Pancreas (tissue), 10 donors: Measurements from ENCODE around the gene ALPG. TPM values are rescaled to one million over a fixed set of nuclear protein-coding genes. Genes with fewer than 3 reads are reported as not detected.
"Not testable (repeated sequence)": the region's sequence is repeated elsewhere in the genome, so short reads cannot be mapped to it uniquely, and the experiment has no call there.

Experiments
- ATAC-seq, 4 donors: fragments of 200-7000 bp; cut with Tn5 transposase; one replicate each; pipeline versions ENCODE4 v1.8.0 to v1.9.1; 2020; ENCODE audit warnings: mild to moderate bottlenecking in 4 of 4, moderate library complexity in 4 of 4
- DNase-seq, 6 donors: peaks; one replicate each; pipeline ENCODE4 v3.0.0-alpha.2; 2020
- FAIRE-seq: peaks from 2 replicates; lab custom pipeline; 2012; peaks lifted over from hg19 to GRCh38; lab: Jason Lieb, UNC
- H3K27ac ChIP-seq, 4 donors: fragments of 200-600 bp; sonication (generic); 1 replicate in 3 of 4; 2 replicates in 1 of 4; pipeline versions ENCODE4 v1.5.0 to v1.8.0; 2020
- H3K27me3 ChIP-seq, 4 donors: fragments of 200-600 bp; one replicate each; pipeline ENCODE4 v1.8.0; 2021
- H3K36me3 ChIP-seq, 3 donors: fragments of 200-600 bp; sonication (generic) in 1 of 3; one replicate each; pipeline versions ENCODE4 v1.5.0 to v1.8.0; 2020 to 2021
- H3K4me1 ChIP-seq, 3 donors: fragments of 200-600 bp; one replicate each; pipeline ENCODE4 v1.8.0; 2021
- H3K4me3 ChIP-seq, 4 donors: fragments of 200-600 bp; sonication (generic) in 2 of 4; one replicate each; pipeline versions ENCODE4 v1.5.0 to v1.8.0; 2020 to 2021
- H3K9me3 ChIP-seq, 4 donors: fragments of 200-600 bp; one replicate each; pipeline ENCODE4 v1.8.0; 2021
- WGBS, 2 donors: extraction: QIAGEN DNeasy Blood & Tissue Kit; methylation state at CpG; one replicate each; pipeline ENCODE4 v1.1.7; 2013; 5-methylcytosine and 5-hydroxymethylcytosine counted together
- intact Hi-C, 3 donors: fragments of 100-400 bp; cut with DNase I; formaldehyde crosslinking; loops; one replicate each; pipeline versions ENCODE4 v1.11.1 to v1.14.2; 2022
- polyA plus RNA-seq, 2 donors: library from polyadenylated mRNA; stranded (reverse); fragments of 200-250 nt; gene quantifications; one replicate each; pipeline ENCODE4 v1.2.3, GENCODE V29; 2013
- total RNA-seq, 6 donors: library from RNA; stranded (reverse); fragmentation: NEBNext Ultra II Directional in 4 of 6; extraction: Animal tissue kit (Norgen Biotek cat#: 25700) in 4 of 6; gene quantifications; one replicate each; pipeline versions ENCODE4 v1.2.1 to v1.2.4, GENCODE V29; 2021 to 2023
- TF ChIP-seq, protein P1 (sequence below), 4 donors: fragments of 200-600 bp; sonication (generic) in 3 of 4; IDR thresholded peaks; one replicate each; pipeline versions ENCODE4 v1.5.0 to v1.8.0; 2021; ENCODE audit warnings: antibody characterized with exemption in 4 of 4
- donor health status: healthy with polysubstance abuse.
- donor health status: DM: no; HTN: no; CAD: no; lungs with moderate emphysema.
- donor health status: DM: no; HTN: no; CAD: no.
- donor health status: control.
- donor health status: control.
- donor health status: Bipolar disorder and iron deficiency.
- donor health status: DM: yes; HTN: yes; CAD: no.
- donor health status: DM: no; HTN: no; CAD: no.
- donor health status: DM: no; HTN: no; CAD: no.
- donor health status: DM: yes; HTN: yes; CAD: no.

The ALPG gene
- total and polyA plus RNA-seq, 8 donors: not detected

DNA sequence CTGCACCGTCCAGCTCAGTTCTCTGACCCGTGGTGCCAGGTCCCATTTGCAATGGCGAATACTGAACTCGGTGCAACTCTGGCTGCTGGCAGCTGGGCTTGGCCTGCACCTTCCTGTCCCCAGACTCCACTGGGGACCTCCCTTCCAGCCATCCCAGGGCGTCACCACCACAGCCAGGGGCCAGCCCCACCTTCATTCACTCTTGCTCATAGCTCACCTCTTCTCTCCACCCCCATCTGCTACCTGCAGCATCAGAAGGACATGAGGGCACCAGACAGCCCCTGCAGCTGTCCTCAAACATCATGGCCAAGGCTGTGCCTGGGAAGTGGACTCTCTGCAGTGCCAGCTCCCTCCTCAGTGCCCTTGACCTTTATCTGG, 33.1 kb downstream of the ALPG start:
- H3K9me3 ChIP-seq: no peaks in the 10 kb centered on the region
- no peaks in the 10 kb centered on the region for H3K4me1 ChIP-seq
- DNase-seq (peak in 1 of 6 donors; percentile 50), FAIRE-seq (no peak), ATAC-seq (no peak)
- H3K36me3 ChIP-seq: no peaks in the 10 kb centered on the region
- H3K27ac ChIP-seq: no peak overlapping the region
- WGBS, 2 donors: 11 to 16% methylated on average over 3 of the region's 5 CpGs
- no peak overlapping the region for H3K4me3 ChIP-seq
- TF ChIP-seq, protein P1, sequence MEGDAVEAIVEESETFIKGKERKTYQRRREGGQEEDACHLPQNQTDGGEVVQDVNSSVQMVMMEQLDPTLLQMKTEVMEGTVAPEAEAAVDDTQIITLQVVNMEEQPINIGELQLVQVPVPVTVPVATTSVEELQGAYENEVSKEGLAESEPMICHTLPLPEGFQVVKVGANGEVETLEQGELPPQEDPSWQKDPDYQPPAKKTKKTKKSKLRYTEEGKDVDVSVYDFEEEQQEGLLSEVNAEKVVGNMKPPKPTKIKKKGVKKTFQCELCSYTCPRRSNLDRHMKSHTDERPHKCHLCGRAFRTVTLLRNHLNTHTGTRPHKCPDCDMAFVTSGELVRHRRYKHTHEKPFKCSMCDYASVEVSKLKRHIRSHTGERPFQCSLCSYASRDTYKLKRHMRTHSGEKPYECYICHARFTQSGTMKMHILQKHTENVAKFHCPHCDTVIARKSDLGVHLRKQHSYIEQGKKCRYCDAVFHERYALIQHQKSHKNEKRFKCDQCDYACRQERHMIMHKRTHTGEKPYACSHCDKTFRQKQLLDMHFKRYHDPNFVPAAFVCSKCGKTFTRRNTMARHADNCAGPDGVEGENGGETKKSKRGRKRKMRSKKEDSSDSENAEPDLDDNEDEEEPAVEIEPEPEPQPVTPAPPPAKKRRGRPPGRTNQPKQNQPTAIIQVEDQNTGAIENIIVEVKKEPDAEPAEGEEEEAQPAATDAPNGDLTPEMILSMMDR (IDR thresholded peaks at IDR 0.05): peak; percentile 10 to 33 (median 30)
- intact Hi-C loops: loop anchor here in 2 of 3 donors (5.0 to 10.0 kb wide), 3 partner anchors 105 to 535 kb away; no protein-coding TSS in a partner anchor
- no peaks in the 10 kb centered on the region for H3K27me3 ChIP-seq

DNA sequence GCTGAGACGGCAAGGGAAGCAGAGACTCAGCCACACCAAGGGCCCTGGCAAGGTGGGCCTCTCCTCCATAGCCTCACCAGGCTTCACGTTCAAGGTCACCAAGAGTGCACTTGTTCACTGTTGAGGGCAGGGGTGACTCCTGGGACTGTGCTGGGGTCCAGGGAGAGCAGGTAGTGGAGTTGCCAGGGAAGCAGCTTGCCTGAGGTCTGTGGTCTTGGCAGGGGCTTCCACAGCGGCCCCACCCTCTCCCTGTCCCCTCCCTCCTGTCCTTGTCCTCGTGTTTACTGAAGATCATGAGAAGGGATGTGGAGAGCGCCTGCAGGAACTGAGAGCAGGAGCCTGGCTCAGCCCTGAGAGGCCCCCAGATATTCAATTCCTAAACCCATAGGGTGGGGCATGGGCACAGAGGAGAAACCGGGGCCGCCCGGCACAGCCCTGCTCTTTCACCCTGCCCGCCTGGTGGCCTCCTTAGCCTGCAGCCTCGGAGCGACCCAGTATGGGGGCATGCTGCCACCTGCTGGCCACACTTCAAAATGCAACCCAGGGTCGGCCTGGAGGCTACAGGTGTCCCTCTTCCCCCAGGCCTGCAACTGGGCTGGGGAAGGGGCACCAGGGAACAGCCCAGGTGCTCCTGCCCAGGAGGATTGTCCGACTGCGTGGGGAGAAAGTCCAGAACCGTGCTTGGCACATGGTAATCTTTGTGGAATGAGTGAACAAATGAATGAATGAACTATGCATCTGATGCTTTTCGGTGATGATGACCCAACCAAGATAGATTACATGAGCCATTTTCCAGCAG, 33.8 kb downstream of the ALPG start:
- TF ChIP-seq, protein P1 (IDR thresholded peaks at IDR 0.05): peak; percentile 85 to 97 (median 92)
- H3K27ac ChIP-seq, intact Hi-C loops, H3K36me3 ChIP-seq, H3K27me3 ChIP-seq, FAIRE-seq, H3K4me1 ChIP-seq, H3K4me3 ChIP-seq, H3K9me3 ChIP-seq: not testable (repeated sequence)
- peak; percentile 87 to 95 (median 92) for ATAC-seq
- WGBS, 2 donors: 10 to 12% methylated on average over 14 to 16 of the region's 16 CpGs
- peak; percentile 65 to 98 (median 88) for DNase-seq

DNA sequence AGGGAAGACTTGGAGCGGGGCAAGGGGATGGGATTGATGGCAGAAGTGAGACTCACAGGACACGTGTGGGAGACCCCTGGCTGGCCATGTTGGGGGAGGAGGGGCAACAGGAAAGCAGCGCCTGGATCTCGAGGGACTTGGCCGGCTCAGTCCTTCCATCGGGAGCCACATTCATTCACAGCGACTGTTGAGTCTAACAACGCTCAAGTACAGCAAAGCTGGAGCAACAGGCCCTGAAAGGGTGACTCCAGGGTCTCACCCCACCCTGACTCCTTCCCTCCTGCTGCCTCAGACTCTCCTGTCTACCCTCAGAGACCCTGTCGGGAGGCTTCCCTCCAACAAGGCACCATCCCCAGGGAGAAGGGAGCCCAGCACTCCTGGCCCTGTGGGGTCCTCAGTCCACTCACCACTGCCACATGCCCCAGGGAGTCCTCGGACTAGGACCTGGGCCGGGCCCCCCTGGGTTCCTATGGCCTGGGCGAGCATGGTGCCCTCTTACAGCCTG, 34.6 kb downstream of the ALPG start:
- intact Hi-C loops: no loop called here
- Histone ChIP-seq H3K27me3 (no peaks in the 10 kb centered on the region), H3K4me1 (no peaks in the 10 kb centered on the region), H3K36me3 (no peaks in the 10 kb centered on the region), H3K9me3 (no peaks in the 10 kb centered on the region), H3K27ac (no peak overlapping the region), H3K4me3 (no peak overlapping the region)
- DNase-seq: peak in 1 of 6 donors; percentile 47
- 66 to 68% methylated on average over 12 of the region's 12 CpGs for WGBS, 2 donors
- no peak for FAIRE-seq
- TF ChIP-seq, protein P1 (IDR thresholded peaks at IDR 0.05): no peak
- ATAC-seq: no peak

DNA sequence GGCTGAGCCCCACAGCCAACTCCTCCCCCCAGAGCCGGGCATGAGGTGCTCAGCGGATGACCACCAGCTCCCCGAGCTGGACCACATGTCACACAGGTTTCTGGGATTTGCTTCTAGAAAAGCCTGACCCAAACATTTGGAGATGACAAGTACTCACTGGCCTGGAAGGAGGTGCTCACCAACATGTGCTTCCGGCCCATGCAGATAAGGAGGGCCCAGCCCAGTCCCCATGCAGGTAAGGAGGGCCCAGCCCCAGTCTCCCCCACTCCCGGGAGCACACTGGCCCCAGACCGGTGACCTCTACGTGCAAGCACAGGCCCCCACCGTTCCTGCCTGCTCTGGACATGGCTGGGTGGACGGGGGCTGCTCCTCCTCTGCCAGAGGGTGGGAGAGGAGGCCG, 35.3 kb downstream of the ALPG start:
- intact Hi-C loops, ATAC-seq, H3K9me3 ChIP-seq, H3K36me3 ChIP-seq, H3K4me3 ChIP-seq, H3K27ac ChIP-seq, FAIRE-seq, H3K4me1 ChIP-seq, H3K27me3 ChIP-seq: not testable (repeated sequence)
- 78 to 81% methylated on average over 8 to 9 of the region's 10 CpGs for WGBS, 2 donors
- DNase-seq: peak in 1 of 6 donors; percentile 62

DNA sequence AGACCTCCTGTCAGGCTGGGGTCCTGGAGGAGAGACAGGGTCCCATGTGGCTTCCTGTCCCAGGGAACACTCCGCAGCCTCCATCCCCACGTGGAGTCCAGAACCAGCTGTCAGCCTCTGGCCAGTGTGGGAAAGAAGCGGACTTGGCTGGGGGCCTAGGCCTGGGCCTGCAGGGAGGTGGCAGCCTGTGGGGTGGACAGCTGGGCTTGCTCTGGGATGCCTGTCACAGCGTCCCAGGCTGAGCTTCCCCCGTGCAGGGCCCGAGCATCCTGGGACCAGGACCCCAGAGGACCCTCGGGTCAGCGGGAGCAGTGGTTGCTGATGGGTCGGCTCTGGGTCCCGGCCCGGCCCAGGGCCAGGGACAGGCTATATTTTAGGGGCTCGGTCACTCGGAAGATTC, 35.8 kb downstream of the ALPG start:
- intact Hi-C loops, H3K4me1 ChIP-seq, H3K27ac ChIP-seq, DNase-seq, H3K36me3 ChIP-seq, ATAC-seq, H3K9me3 ChIP-seq, H3K27me3 ChIP-seq, H3K4me3 ChIP-seq, FAIRE-seq: not testable (repeated sequence)
- 68 to 71% methylated on average over 12 to 13 of the region's 13 CpGs for WGBS, 2 donors

DNA sequence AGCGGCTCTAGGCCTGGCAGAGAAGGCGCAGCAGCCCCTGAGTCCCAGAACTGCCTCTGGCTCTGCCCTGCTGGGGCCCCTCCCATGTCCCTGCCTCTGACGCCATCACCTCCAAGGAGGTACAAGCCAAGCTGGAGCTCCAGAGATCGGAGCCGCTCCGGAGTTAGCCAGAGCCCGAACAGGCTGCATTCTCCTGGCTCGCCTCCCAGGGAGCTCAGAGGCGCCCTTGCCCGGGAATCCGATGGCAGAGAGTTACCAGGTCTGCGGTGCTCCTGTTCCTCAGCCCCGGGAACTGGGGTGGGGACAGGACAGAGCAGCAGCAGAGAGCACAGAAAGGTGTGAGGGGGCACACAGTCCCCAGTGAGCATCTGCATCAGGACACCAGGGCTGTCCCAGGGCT, 36.4 kb downstream of the ALPG start:
- DNase-seq, intact Hi-C loops: not testable (repeated sequence)

DNA sequence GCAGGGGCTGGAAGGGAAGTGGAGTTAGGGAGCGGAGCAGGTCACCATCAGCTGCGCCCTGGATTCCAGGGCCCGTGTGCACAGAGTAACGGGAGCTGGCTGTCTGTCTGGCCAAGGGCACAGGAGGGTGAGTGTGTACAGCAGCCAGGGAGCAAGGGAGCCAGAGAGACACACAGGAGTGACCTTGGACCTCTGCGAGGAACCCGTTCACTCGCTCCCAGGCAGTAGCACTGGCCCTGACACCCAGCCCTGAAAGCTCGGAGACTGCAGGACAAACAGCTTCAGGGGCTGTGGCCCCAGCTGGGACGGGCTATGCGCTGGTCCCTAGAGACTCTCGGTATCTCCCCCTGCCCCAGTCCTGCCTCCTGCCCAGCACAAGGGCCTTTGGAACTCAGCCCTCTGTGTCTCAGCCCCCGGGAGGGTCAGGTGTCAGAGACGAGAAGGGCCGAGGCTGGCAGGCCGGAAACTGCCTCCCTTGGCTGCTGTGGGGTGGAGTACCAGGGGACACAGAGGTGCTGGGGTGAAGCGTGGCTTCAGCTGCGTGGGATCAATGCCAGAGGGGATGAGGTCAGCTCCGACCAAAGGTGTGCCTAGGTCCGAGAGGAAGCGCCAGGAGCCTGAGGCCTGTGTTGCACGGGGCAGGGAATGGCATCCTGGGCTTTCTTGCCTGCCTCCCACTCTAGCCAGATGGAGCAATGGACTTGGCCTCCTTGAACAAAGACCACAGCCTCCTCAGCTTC, 37.2 kb downstream of the ALPG start:
- H3K27ac ChIP-seq, H3K27me3 ChIP-seq, H3K36me3 ChIP-seq, H3K9me3 ChIP-seq, FAIRE-seq, H3K4me1 ChIP-seq, H3K4me3 ChIP-seq: not testable (repeated sequence)
- WGBS, 2 donors: 37 to 53% methylated on average over 14 to 15 of the region's 21 CpGs
- ATAC-seq: peak in 2 of 4 donors; percentile 26
- DNase-seq: peak in 1 of 6 donors; percentile 58
- intact Hi-C loops: loop anchor here in 1 of 3 donors (2.0 kb wide), 1 partner anchor 77 kb away; the partner anchor contains the start of gene PRSS56

More for the DNA sequence above, 36.4 kb downstream of the ALPG start:
- H3K36me3 ChIP-seq, FAIRE-seq, H3K4me1 ChIP-seq, H3K9me3 ChIP-seq, H3K27ac ChIP-seq, H3K27me3 ChIP-seq, H3K4me3 ChIP-seq, ATAC-seq: not testable (repeated sequence)
- WGBS, 2 donors: 86 to 100% methylated on average over 2 to 13 of the region's 13 CpGs
